NT2/D1 (cell line): ENCODE measurements around the gene SNRNP70.
A peak's percentile ranks its signal among the peaks of the same experiment; 100 is the strongest.
"Not testable (repeated sequence)": the region's sequence is repeated elsewhere in the genome, so short reads cannot be mapped to it uniquely, and the experiment has no call there.

Source experiments
- DNase-seq: peaks from one replicate; pipeline ENCODE4 v3.0.0-alpha.2; 2011; ENCODE audit warnings: low read depth, low spot score
- H3K27me3 ChIP-seq: 2 replicates; pipeline ENCODE4 v1.6.0; 2011; ENCODE audit warnings: mild to moderate bottlenecking; ENCODE audit not compliant: insufficient read length, insufficient read depth
- H3K36me3 ChIP-seq: 2 replicates; pipeline ENCODE4 v1.6.1; 2011; ENCODE audit warnings: mild to moderate bottlenecking, low read length, mixed read lengths; ENCODE audit not compliant: insufficient read depth, insufficient read length
- H3K4me1 ChIP-seq: 2 replicates; pipeline ENCODE4 v1.5.1; 2011; ENCODE audit not compliant: insufficient read depth, insufficient read length
- H3K4me3 ChIP-seq: 2 replicates; pipeline ENCODE4 v1.5.1; 2011; ENCODE audit warnings: low read depth; ENCODE audit not compliant: insufficient read length
- H3K9ac ChIP-seq: 2 replicates; pipeline ENCODE4 v1.6.0; 2011; ENCODE audit warnings: low read depth; ENCODE audit not compliant: insufficient read length
- H3K9me3 ChIP-seq: 2 replicates; pipeline ENCODE4 v1.5.1; 2011; ENCODE audit warnings: mild to moderate bottlenecking, low read length; ENCODE audit not compliant: insufficient read depth
- SUZ12 ChIP-seq: IDR thresholded peaks from 2 replicates; pipeline ENCODE4 v1.6.1; 2011; ENCODE audit not compliant: insufficient read length, insufficient read depth; ENCODE audit errors: extremely low read depth
- YY1 ChIP-seq: IDR thresholded peaks from 2 replicates; pipeline ENCODE4 v1.6.1; 2011; ENCODE audit not compliant: insufficient read length, insufficient read depth
- ZNF274 ChIP-seq: IDR thresholded peaks from 2 replicates; pipeline ENCODE4 v1.6.1; 2011; ENCODE audit warnings: mild to moderate bottlenecking, low read depth, low read length

The SNRNP70 gene

GRCh38 chr19:49145573-49146407 lies 60.5 kb downstream of the SNRNP70 start:
- Histone ChIP-seq H3K36me3 (no peaks in the 10 kb centered on the region), H3K9ac (no peak overlapping the region), H3K9me3 (no peaks in the 10 kb centered on the region), H3K27me3 (no peaks in the 10 kb centered on the region), H3K4me3 (peak overlapping the region; percentile 3), H3K4me1 (peaks cover 13% of the 10 kb centered on the region)
- peak; percentile 84 for DNase-seq
- TF ChIP-seq YY1, result no peak
- TF ChIP-seq ZNF274, result no peak
- no peak for TF ChIP-seq SUZ12

DNA sequence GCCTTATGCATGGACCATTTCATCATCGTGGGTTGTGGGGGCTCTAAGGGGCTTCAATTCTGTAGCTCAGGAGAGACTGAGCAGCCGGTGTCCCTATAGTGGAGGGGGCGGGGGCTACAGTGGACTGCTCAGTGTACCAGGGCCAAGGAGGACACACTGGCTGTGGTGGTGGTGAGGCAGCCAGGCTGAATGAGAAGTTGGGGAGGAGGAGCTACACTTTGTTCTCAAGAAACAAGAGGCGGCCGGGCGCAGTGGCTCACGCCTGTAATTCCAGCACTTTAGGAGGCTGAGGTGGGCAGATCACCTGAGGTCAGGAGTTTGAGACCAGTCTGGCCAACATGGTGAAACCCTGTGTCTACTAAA lies 61.1 kb downstream of the SNRNP70 start:
- not testable (repeated sequence) for H3K36me3 ChIP-seq, H3K9me3 ChIP-seq, H3K4me3 ChIP-seq, DNase-seq, H3K9ac ChIP-seq, H3K27me3 ChIP-seq
- H3K4me1 ChIP-seq, result peaks cover 13% of the 10 kb centered on the region

GRCh38 chr19:49148044-49148682 lies 62.9 kb downstream of the SNRNP70 start:
- peak overlapping the region; percentile 85 for H3K9ac ChIP-seq

GRCh38 chr19:49148784-49149651 lies 63.8 kb downstream of the SNRNP70 start:
- H3K4me3 ChIP-seq, result peak overlapping the region; percentile 78
- peaks cover 13% of the 10 kb centered on the region for H3K4me1 ChIP-seq
- no peaks in the 10 kb centered on the region for H3K9me3 ChIP-seq
- H3K27me3 ChIP-seq, result peaks cover 13% of the 10 kb centered on the region
- peak overlapping the region; percentile 90 for H3K9ac ChIP-seq
- DNase-seq, result peak; percentile 88
- no peak for TF ChIP-seq ZNF274
- TF ChIP-seq SUZ12, result no peak
- TF ChIP-seq YY1, result no peak
- H3K36me3 ChIP-seq, result no peaks in the 10 kb centered on the region

More at GRCh38 chr19:49148044-49148682, 62.9 kb downstream of the SNRNP70 start:
- peaks cover 4% of the 10 kb centered on the region for H3K27me3 ChIP-seq
- TF ChIP-seq YY1 (no peak), ZNF274 (no peak), SUZ12 (no peak)
- no peaks in the 10 kb centered on the region for H3K36me3 ChIP-seq
- no peak for DNase-seq
- no peaks in the 10 kb centered on the region for H3K9me3 ChIP-seq
- H3K4me3 ChIP-seq, result peak overlapping the region; percentile 59
- H3K4me1 ChIP-seq, result peaks cover 13% of the 10 kb centered on the region

DNA sequence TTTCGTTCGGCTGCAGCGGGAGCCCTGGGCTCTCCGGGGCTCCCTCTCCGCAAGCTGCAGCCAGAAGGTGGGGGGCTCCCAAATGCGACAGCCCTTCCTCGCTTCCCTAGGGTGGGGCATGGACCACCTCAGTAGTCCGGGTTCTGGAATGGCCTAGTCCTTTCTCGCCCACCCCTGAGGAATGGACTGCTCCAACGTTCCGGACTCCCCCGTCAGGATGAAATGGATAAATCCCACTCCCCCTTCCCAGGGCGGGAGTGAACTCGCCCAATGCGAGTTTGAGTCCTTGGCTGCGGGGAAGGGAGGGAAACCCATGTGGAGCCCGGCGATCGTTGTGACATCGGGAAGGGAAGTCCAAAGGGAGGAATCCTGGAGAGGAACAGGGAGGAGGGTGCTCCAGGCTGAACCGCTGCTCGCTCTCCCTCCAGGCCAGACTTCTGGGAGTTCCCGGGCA lies 64.4 kb downstream of the SNRNP70 start:
- H3K36me3 ChIP-seq, result no peaks in the 10 kb centered on the region
- TF ChIP-seq SUZ12, result no peak
- TF ChIP-seq YY1, result no peak
- no peak for TF ChIP-seq ZNF274
- peaks cover 13% of the 10 kb centered on the region for H3K4me1 ChIP-seq
- peaks cover 19% of the 10 kb centered on the region for H3K27me3 ChIP-seq
- peak overlapping the region; percentile 78 for H3K4me3 ChIP-seq
- peak; percentile 70 for DNase-seq
- H3K9me3 ChIP-seq, result no peaks in the 10 kb centered on the region
- H3K9ac ChIP-seq, result peak overlapping the region; percentile 90

- TF ChIP-seq YY1 (no peak), SUZ12 (no peak), ZNF274 (no peak)
- no peaks in the 10 kb centered on the region for H3K36me3 ChIP-seq
- peaks cover 15% of the 10 kb centered on the region for H3K4me1 ChIP-seq
- no peaks in the 10 kb centered on the region for H3K9me3 ChIP-seq
- peaks cover 20% of the 10 kb centered on the region for H3K27me3 ChIP-seq
- H3K4me3 ChIP-seq, result peak overlapping the region; percentile 78
- H3K9ac ChIP-seq, result peak overlapping the region; percentile 90
- no peak for DNase-seq
Observed at GRCh38 chr19:49150106-49150943, 65.1 kb downstream of the SNRNP70 start.

GRCh38 chr19:49150944-49151243 lies 65.6 kb downstream of the SNRNP70 start:
- H3K4me3 ChIP-seq, result peak overlapping the region; percentile 78
- peaks cover 20% of the 10 kb centered on the region for H3K27me3 ChIP-seq
- H3K4me1 ChIP-seq, result peaks cover 12% of the 10 kb centered on the region
- peak overlapping the region; percentile 90 for H3K9ac ChIP-seq
- TF ChIP-seq YY1 (no peak), ZNF274 (no peak), SUZ12 (no peak)
- H3K9me3 ChIP-seq, result no peaks in the 10 kb centered on the region
- no peak for DNase-seq
- no peaks in the 10 kb centered on the region for H3K36me3 ChIP-seq
